ENCODE data around the gene CACNA1D.

GRCh38 chr3:53777468-53777867 lies 283.1 kb downstream of the CACNA1D start:
- TF ChIP-seq CTCF (conservative IDR thresholded peaks at IDR 0.05) = no peak
- no peak for TF ChIP-seq ZFX (IDR thresholded peaks at IDR 0.05)

All from C4-2B (cell line).